Subcutaneous abdominal adipose tissue (tissue), 5 donors: ENCODE results near the gene HDGF.

ENCODE experiments used
- H3K27ac ChIP-seq: one replicate; pipeline ENCODE4 v1.7.0; 2013; ENCODE audit warnings: low read depth, mild to moderate bottlenecking, inconsistent platforms, low read length, moderate library complexity
- H3K27me3 ChIP-seq, 5 donors: one replicate each; pipeline ENCODE4 v1.7.0; 2013; ENCODE audit warnings: low read length in 5 of 5, inconsistent platforms in 1 of 5; ENCODE audit not compliant: control insufficient read depth in 5 of 5, insufficient read depth in 4 of 5
- H3K36me3 ChIP-seq, 5 donors: one replicate each; pipeline ENCODE4 v1.7.0; 2013; ENCODE audit warnings: low read length in 5 of 5; ENCODE audit not compliant: control insufficient read depth in 5 of 5, insufficient read depth in 5 of 5
- H3K4me1 ChIP-seq, 5 donors: one replicate each; pipeline ENCODE4 v1.7.0; 2013; ENCODE audit warnings: low read length in 5 of 5, mild to moderate bottlenecking in 3 of 5, moderate library complexity in 1 of 5; ENCODE audit not compliant: control insufficient read depth in 5 of 5, insufficient read depth in 5 of 5
- H3K4me3 ChIP-seq, 5 donors: one replicate each; pipeline ENCODE4 v1.7.0; 2013; ENCODE audit warnings: low read length in 5 of 5, low read depth in 1 of 5
- H3K9ac ChIP-seq, 5 donors: one replicate each; pipeline ENCODE4 v1.7.0; 2013; ENCODE audit warnings: low read length in 5 of 5, mild to moderate bottlenecking in 4 of 5, moderate library complexity in 3 of 5
- H3K9me3 ChIP-seq, 5 donors: one replicate each; pipeline ENCODE4 v1.7.0; 2013; ENCODE audit warnings: low read length in 5 of 5; ENCODE audit not compliant: control insufficient read depth in 5 of 5
- donor health status: healthy.
- donor health status: healthy.
- donor health status: healthy.
- donor health status: healthy.
- donor health status: healthy.

Gene HDGF

GRCh38 chr1:156755527-156755950 is 4.1 kb upstream of the HDGF start:
- Histone ChIP-seq H3K27me3 (no peaks in the 10 kb centered on the region), H3K4me1 (peaks cover 6 to 35% (median 29%) of the 10 kb centered on the region in 5 donors), H3K9ac (no peak overlapping the region), H3K4me3 (no peak overlapping the region), H3K27ac (no peak overlapping the region), H3K9me3 (no peaks in the 10 kb centered on the region), H3K36me3 (no peaks in the 10 kb centered on the region)

GRCh38 chr1:156754219-156754618 is 2.7 kb upstream of the HDGF start:
- H3K27ac ChIP-seq: no peak overlapping the region
- H3K27me3 ChIP-seq: no peaks in the 10 kb centered on the region
- no peak overlapping the region for H3K9ac ChIP-seq
- no peaks in the 10 kb centered on the region for H3K9me3 ChIP-seq
- H3K36me3 ChIP-seq: no peaks in the 10 kb centered on the region
- no peak overlapping the region for H3K4me3 ChIP-seq
- H3K4me1 ChIP-seq: peaks cover 10 to 48% (median 42%) of the 10 kb centered on the region in 5 donors

- Histone ChIP-seq H3K36me3 (no peaks in the 10 kb centered on the region), H3K27me3 (no peaks in the 10 kb centered on the region), H3K9me3 (no peaks in the 10 kb centered on the region), H3K9ac (peak overlapping the region in 3 of 5 donors; percentile 87 to 96 (median 91)), H3K4me1 (peaks cover 19 to 61% (median 55%) of the 10 kb centered on the region in 5 donors), H3K27ac (peak overlapping the region; percentile 94), H3K4me3 (peak overlapping the region; percentile 78 to 98 (median 93))
Observed at GRCh38 chr1:156752843-156753482, 1.5 kb upstream of the HDGF start.

GRCh38 chr1:156751757-156752481 is 444 bp upstream of the HDGF start:
- Histone ChIP-seq H3K27me3 (no peaks in the 10 kb centered on the region), H3K36me3 (no peaks in the 10 kb centered on the region), H3K9ac (peak overlapping the region; percentile 87 to 96 (median 90)), H3K4me1 (peaks cover 25 to 70% (median 63%) of the 10 kb centered on the region in 5 donors), H3K9me3 (no peaks in the 10 kb centered on the region), H3K27ac (peak overlapping the region; percentile 94), H3K4me3 (peak overlapping the region; percentile 78 to 98 (median 93))

GRCh38 chr1:156750711-156751450 is 594 bp downstream of the HDGF start:
- H3K36me3 ChIP-seq: no peaks in the 10 kb centered on the region
- H3K9ac ChIP-seq: peak overlapping the region; percentile 94 to 99 (median 97)
- H3K4me1 ChIP-seq: peaks cover 25 to 81% (median 73%) of the 10 kb centered on the region in 5 donors
- peak overlapping the region; percentile 100 for H3K27ac ChIP-seq
- peak overlapping the region; percentile 78 to 98 (median 92) for H3K4me3 ChIP-seq
- H3K9me3 ChIP-seq: no peaks in the 10 kb centered on the region
- H3K27me3 ChIP-seq: no peaks in the 10 kb centered on the region

- peak overlapping the region; percentile 100 for H3K27ac ChIP-seq
- H3K4me3 ChIP-seq: peak overlapping the region; percentile 78 to 98 (median 92)
- H3K36me3 ChIP-seq: peaks cover 0 to under 1% (median 0%) of the 10 kb centered on the region in 5 donors
- H3K9me3 ChIP-seq: no peaks in the 10 kb centered on the region
- H3K27me3 ChIP-seq: no peaks in the 10 kb centered on the region
- H3K9ac ChIP-seq: peak overlapping the region; percentile 94 to 99 (median 97)
- peaks cover 25 to 81% (median 77%) of the 10 kb centered on the region in 5 donors for H3K4me1 ChIP-seq
Observed at GRCh38 chr1:156750191-156750672, 1.2 kb downstream of the HDGF start.

GRCh38 chr1:156749419-156750118 is 1.9 kb downstream of the HDGF start:
- Histone ChIP-seq H3K27me3 (no peaks in the 10 kb centered on the region), H3K27ac (peak overlapping the region; percentile 100), H3K36me3 (peaks cover 0 to 7% (median 6%) of the 10 kb centered on the region in 5 donors), H3K9me3 (no peaks in the 10 kb centered on the region), H3K4me3 (peak overlapping the region; percentile 78 to 98 (median 92)), H3K4me1 (peaks cover 25 to 85% (median 77%) of the 10 kb centered on the region in 5 donors), H3K9ac (peak overlapping the region; percentile 94 to 99 (median 97))

GRCh38 chr1:156748670-156749418 is 2.6 kb downstream of the HDGF start:
- H3K4me3 ChIP-seq: peak overlapping the region; percentile 78 to 98 (median 92)
- H3K4me1 ChIP-seq: peaks cover 25 to 78% (median 70%) of the 10 kb centered on the region in 5 donors
- peak overlapping the region; percentile 94 to 99 (median 97) for H3K9ac ChIP-seq
- no peaks in the 10 kb centered on the region for H3K27me3 ChIP-seq
- H3K9me3 ChIP-seq: no peaks in the 10 kb centered on the region
- peak overlapping the region; percentile 100 for H3K27ac ChIP-seq
- peaks cover 0 to 12% (median 11%) of the 10 kb centered on the region in 5 donors for H3K36me3 ChIP-seq
